Upper lobe of left lung (tissue), 4 donors: ENCODE data around the gene SNTB2.
"Not testable (repeated sequence)": the region's sequence is repeated elsewhere in the genome, so short reads cannot be mapped to it uniquely, and the experiment has no call there.

ENCODE experiments used
- CTCF ChIP-seq, 6 experiments: fragments of 450-650 bp in 4 of 6; fragments of 200-600 bp in 2 of 6; sonication (generic) in 2 of 6; IDR thresholded peaks; one replicate each; pipeline ENCODE4 v1.5.1; 2016 to 2019; ENCODE audit warnings: antibody characterized with exemption in 6 of 6
- POLR2A ChIP-seq, 4 donors: fragments of 450-650 bp; IDR thresholded peaks; one replicate each; pipeline ENCODE4 v1.5.1; 2016 to 2017; ENCODE audit warnings: antibody characterized with exemption in 4 of 4, mild to moderate bottlenecking in 2 of 4

- not testable (repeated sequence) for TF ChIP-seq CTCF, POLR2A (IDR thresholded peaks at IDR 0.05)
Measured at GRCh38 chr16:69259428-69259764, 72.4 kb downstream of the SNTB2 start.
